HCT116 (cell line): ENCODE results near the gene ESYT1.

Experiments used
- EZH2 ChIP-seq: fragments of 200-600 bp; sonication (generic); IDR thresholded peaks from 2 replicates; pipeline ENCODE4 v1.6.1; 2017; ENCODE audit warnings: antibody characterized with exemption, mixed run types
- POLR2A ChIP-seq: IDR thresholded peaks from 2 replicates; pipeline ENCODE4 v1.7.0; 2011; ENCODE audit warnings: borderline replicate concordance; ENCODE audit not compliant: insufficient read depth, insufficient read length; ENCODE audit errors: extremely low read depth
- POLR2AphosphoS5 ChIP-seq: IDR thresholded peaks from 2 replicates; pipeline ENCODE4 v1.6.1; 2011; ENCODE audit warnings: mild to moderate bottlenecking, low read depth, low read length, moderate library complexity
- SP1 ChIP-seq: IDR thresholded peaks from 2 replicates; pipeline ENCODE4 v1.6.1; 2012; ENCODE audit warnings: low read depth
- TF ChIP-seq, protein P1 (sequence below), 3 experiments: fragments of 200-600 bp in 1 of 3; sonication (generic) in 1 of 3; IDR thresholded peaks in 2 of 3; conservative IDR thresholded peaks in 1 of 3; 2 replicates each; pipeline ENCODE4 v1.5.1; 2012 to 2017; ENCODE audit warnings: low read depth in 2 of 3, low read length in 2 of 3, antibody characterized with exemption in 1 of 3, borderline replicate concordance in 1 of 3, control low read depth in 1 of 3, mild to moderate bottlenecking in 1 of 3, mixed read lengths in 1 of 3, mixed run types in 1 of 3, moderate library complexity in 1 of 3; ENCODE audit not compliant: insufficient read depth in 1 of 3

DNA sequence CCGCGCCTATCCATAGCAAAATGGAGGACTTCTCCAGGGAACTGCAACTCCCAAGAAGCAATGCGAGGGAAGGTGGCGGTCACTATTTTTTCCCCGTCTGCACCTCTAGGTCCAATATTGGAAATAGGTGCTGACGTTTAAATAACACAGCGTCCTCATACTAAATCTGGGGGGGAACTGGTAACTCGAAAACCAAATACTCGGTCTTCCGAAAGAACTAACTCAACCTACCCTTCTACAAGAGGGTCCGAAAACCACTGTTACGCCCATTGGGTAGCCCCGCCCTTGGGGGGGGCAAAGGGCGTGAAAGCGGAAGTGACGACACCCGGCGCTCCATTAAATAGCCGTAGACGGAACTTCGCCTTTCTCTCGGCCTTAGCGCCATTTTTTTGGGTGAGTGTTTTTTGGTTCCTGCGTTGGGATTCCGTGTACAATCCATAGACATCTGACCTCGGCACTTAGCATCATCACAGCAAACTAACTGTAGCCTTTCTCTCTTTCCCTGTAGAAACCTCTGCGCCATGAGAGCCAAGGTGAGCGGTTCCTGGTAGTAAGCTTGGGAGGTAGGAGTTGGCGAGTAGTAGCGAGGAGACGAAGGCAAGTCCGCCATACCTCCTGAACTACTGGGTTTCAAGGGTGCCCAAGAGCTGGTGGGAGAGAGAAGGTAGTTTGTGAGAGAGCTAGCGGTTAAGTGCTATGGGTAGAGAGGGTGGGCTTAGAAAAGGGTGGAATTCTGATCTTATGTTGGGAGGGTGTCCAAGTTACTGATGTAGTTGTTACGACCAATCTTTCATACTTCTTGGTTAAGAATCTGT lies 11.6 kb upstream of the ESYT1 start, which contains the start of gene RPL41:
- TF ChIP-seq POLR2A (peak; percentile 100), POLR2AphosphoS5 (peak; percentile 100), SP1 (no peak), EZH2 (no peak)
- TF ChIP-seq, protein P1, sequence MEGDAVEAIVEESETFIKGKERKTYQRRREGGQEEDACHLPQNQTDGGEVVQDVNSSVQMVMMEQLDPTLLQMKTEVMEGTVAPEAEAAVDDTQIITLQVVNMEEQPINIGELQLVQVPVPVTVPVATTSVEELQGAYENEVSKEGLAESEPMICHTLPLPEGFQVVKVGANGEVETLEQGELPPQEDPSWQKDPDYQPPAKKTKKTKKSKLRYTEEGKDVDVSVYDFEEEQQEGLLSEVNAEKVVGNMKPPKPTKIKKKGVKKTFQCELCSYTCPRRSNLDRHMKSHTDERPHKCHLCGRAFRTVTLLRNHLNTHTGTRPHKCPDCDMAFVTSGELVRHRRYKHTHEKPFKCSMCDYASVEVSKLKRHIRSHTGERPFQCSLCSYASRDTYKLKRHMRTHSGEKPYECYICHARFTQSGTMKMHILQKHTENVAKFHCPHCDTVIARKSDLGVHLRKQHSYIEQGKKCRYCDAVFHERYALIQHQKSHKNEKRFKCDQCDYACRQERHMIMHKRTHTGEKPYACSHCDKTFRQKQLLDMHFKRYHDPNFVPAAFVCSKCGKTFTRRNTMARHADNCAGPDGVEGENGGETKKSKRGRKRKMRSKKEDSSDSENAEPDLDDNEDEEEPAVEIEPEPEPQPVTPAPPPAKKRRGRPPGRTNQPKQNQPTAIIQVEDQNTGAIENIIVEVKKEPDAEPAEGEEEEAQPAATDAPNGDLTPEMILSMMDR (IDR thresholded peaks at IDR 0.05 in 2 of 3, conservative IDR thresholded peaks at IDR 0.05 in 1 of 3; ENCODE audit: borderline replicate concordance in 1 of 3, insufficient read depth in 1 of 3, low read depth in 2 of 3, low read length in 2 of 3): no peak
